Tibial nerve (tissue), 4 donors: ENCODE measurements around the gene FBXW5. TPM values are rescaled to one million over a fixed set of nuclear protein-coding genes. Genes with fewer than 3 reads are reported as not detected.
A peak's percentile ranks its signal among the peaks of the same experiment; 100 is the strongest.

Experiments
- DNase-seq, 2 donors: peaks; one replicate each; pipeline ENCODE4 v3.0.0-alpha.2; 2019; ENCODE audit warnings: low spot score in 2 of 2
- H3K27ac ChIP-seq, 4 donors: fragments of 200-600 bp; sonication (generic) in 3 of 4; one replicate each; pipeline ENCODE4 v1.5.1; 2017 to 2019; ENCODE audit warnings: mild to moderate bottlenecking in 1 of 4
- H3K27me3 ChIP-seq, 2 donors: fragments of 200-600 bp; sonication (generic) in 1 of 2; one replicate each; pipeline versions ENCODE4 v1.5.1 to v1.6.0; 2017 to 2019
- H3K36me3 ChIP-seq, 3 donors: fragments of 200-600 bp; sonication (generic); one replicate each; pipeline ENCODE4 v1.5.1; 2018 to 2019
- H3K4me1 ChIP-seq, 4 donors: fragments of 200-600 bp; sonication (generic) in 3 of 4; one replicate each; pipeline ENCODE4 v1.5.1; 2017 to 2019
- H3K4me3 ChIP-seq, 4 donors: fragments of 200-600 bp; sonication (generic) in 3 of 4; one replicate each; pipeline ENCODE4 v1.5.1; 2017 to 2019; ENCODE audit warnings: mild to moderate bottlenecking in 1 of 4, moderate library complexity in 1 of 4
- H3K9me3 ChIP-seq, 4 donors: fragments of 200-600 bp; sonication (generic) in 3 of 4; one replicate each; pipeline ENCODE4 v1.5.1; 2017 to 2019
- EP300 ChIP-seq, 2 donors: sonication (generic); formaldehyde crosslinking; IDR thresholded peaks; one replicate each; pipeline ENCODE4 v1.6.1; 2017; ENCODE audit warnings: antibody characterized with exemption in 2 of 2, mild to moderate bottlenecking in 1 of 2
- POLR2A ChIP-seq, 2 donors: fragments of 450-650 bp; IDR thresholded peaks; one replicate each; pipeline ENCODE4 v1.6.1; 2017; ENCODE audit warnings: antibody characterized with exemption in 2 of 2, mild to moderate bottlenecking in 2 of 2, moderate library complexity in 2 of 2
- WGBS, 2 donors: methylation state at CpG; one replicate each; pipeline ENCODE4 v1.1.5; 2018; 5-methylcytosine and 5-hydroxymethylcytosine counted together
- total RNA-seq, 4 donors: library from RNA; depleted of rRNA; stranded (reverse); fragments of >200 nt; gene quantifications; one replicate each; pipeline ENCODE4 v1.1.0, GENCODE V29; 2016
- TF ChIP-seq, protein P1 (sequence below), 5 experiments: fragments of 200-600 bp in 3 of 5; fragments of 450-650 bp in 2 of 5; sonication (generic) in 3 of 5; IDR thresholded peaks; one replicate each; pipeline ENCODE4 v1.5.1; 2016 to 2019; ENCODE audit warnings: antibody characterized with exemption in 5 of 5, mild to moderate bottlenecking in 3 of 5, moderate library complexity in 2 of 5

FBXW5 gene
- total RNA-seq, 4 donors from 2014 or later, result 138 to 227 (median 193) TPM

DNA sequence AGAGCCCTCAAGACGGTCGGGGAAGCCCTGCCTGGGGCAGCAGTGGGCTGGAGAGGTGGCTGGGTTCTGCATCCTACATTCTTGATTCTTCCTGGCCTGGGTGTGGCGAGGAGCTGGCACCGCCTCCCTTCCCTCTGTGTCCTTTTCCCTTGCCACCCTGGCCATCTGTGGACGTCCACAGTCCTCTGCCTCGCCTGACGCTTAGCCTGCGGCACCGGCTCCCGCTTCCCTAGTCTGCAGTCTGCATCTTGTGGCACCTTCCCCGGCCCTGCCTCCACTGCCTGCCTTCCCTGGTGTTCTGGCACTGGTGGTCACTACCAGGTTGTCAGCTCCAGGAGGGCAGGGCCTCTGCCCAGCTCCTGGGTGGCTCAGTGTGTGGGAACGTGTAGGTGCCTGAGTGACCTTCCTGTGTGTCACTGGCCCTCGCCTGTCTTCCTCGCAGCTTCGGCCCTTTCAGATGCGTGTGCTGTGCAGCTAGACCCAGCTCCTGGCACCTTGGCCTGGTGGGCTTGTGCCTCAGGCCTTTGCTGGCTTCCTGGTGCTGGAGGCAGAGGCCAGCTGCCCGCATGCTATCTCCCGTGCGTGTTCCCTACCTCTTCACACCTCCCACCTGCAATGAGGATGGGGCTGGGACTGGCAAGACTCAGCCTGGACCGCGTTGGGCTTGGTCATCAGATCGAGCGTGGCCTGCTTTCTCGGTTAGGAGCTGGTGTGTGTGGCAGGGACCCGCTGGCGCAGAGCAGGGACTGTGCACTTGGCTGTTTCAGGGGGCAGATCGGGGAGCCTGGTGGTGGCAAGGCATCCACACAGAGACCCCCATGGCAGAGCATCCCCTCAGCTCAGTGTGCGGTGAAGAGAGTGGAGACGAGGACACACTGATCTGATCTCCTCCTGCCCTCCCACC lies 37.3 kb downstream of the FBXW5 start:
- no peak for DNase-seq
- TF ChIP-seq, protein P1, sequence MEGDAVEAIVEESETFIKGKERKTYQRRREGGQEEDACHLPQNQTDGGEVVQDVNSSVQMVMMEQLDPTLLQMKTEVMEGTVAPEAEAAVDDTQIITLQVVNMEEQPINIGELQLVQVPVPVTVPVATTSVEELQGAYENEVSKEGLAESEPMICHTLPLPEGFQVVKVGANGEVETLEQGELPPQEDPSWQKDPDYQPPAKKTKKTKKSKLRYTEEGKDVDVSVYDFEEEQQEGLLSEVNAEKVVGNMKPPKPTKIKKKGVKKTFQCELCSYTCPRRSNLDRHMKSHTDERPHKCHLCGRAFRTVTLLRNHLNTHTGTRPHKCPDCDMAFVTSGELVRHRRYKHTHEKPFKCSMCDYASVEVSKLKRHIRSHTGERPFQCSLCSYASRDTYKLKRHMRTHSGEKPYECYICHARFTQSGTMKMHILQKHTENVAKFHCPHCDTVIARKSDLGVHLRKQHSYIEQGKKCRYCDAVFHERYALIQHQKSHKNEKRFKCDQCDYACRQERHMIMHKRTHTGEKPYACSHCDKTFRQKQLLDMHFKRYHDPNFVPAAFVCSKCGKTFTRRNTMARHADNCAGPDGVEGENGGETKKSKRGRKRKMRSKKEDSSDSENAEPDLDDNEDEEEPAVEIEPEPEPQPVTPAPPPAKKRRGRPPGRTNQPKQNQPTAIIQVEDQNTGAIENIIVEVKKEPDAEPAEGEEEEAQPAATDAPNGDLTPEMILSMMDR (IDR thresholded peaks at IDR 0.05), result no peak
- TF ChIP-seq EP300 (IDR thresholded peaks at IDR 0.05) (no peak), POLR2A (IDR thresholded peaks at IDR 0.05) (no peak)
- no peaks in the 10 kb centered on the region for H3K27me3 ChIP-seq
- 95 to 96% methylated on average over 29 of the region's 29 CpGs for WGBS, 2 donors
- H3K36me3 ChIP-seq, result peaks cover 0 to 56% (median 11%) of the 10 kb centered on the region in 3 donors
- no peaks in the 10 kb centered on the region for H3K9me3 ChIP-seq
- no peak overlapping the region for H3K4me3 ChIP-seq
- peaks cover 0 to 18% (median 13%) of the 10 kb centered on the region in 4 donors for H3K4me1 ChIP-seq
- no peak overlapping the region for H3K27ac ChIP-seq

DNA sequence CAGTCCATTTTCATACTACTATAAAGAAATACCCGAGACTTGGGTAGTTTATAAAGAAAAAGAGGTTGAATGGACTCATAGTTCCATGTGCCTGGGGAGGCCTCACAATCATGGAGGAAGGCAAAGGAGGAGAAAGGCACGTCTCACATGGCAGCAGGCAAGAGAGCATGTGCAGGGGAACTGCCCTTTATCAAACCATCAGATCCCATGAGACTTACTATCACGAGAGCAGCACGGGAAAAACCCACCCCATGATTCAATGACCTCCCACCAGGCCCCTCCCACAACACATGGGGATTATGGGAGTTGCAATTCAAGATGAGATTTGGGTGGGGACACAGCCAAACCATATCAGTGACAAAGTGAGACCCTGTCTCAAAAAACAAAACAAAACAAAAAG lies 38.3 kb downstream of the FBXW5 start:
- TF ChIP-seq POLR2A (IDR thresholded peaks at IDR 0.05) (no peak), EP300 (IDR thresholded peaks at IDR 0.05) (no peak)
- TF ChIP-seq, protein P1 (IDR thresholded peaks at IDR 0.05), result no peak
- no peak overlapping the region for H3K27ac ChIP-seq
- WGBS, 2 donors, result 58 to 64% methylated on average over 4 of the region's 4 CpGs
- DNase-seq, result no peak
- H3K4me3 ChIP-seq, result no peak overlapping the region
- no peaks in the 10 kb centered on the region for H3K9me3 ChIP-seq
- no peaks in the 10 kb centered on the region for H3K27me3 ChIP-seq
- H3K36me3 ChIP-seq, result peaks cover 0 to 50% (median 11%) of the 10 kb centered on the region in 3 donors
- peaks cover 0 to 28% (median 22%) of the 10 kb centered on the region in 4 donors for H3K4me1 ChIP-seq

DNA sequence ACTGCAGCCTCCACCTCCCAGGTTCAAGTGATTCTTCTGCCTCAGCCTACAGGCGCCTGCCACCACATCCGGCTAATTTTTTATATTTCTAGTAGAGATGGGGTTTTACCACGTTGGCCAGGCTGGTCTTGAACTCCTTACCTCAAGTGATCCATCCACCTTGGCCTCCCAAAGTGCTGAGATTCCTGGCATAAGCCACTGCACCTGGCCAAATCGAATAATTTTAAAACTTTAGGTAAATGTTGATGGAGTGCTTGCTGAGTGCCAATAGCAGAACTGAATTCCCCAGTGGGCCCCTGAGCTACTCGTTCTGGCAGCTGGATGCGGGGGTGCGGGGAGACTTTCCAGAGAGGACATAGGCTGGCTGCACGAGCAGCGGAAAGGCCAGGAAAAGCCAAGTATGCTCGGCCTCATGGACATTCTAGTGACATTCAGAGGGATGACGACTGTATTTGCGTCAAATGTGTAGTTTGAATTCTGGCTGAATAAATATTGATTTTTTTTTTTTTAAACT lies 41.4 kb downstream of the FBXW5 start:
- DNase-seq, result no peak
- peak; percentile 47 to 49 for TF ChIP-seq EP300 (IDR thresholded peaks at IDR 0.05)
- TF ChIP-seq, protein P1 (IDR thresholded peaks at IDR 0.05), result no peak
- H3K4me1 ChIP-seq, result peaks cover 0 to 32% (median 27%) of the 10 kb centered on the region in 4 donors
- H3K4me3 ChIP-seq, result no peak overlapping the region
- WGBS, 2 donors, result 53 to 56% methylated on average over 12 of the region's 12 CpGs
- no peaks in the 10 kb centered on the region for H3K27me3 ChIP-seq
- no peaks in the 10 kb centered on the region for H3K9me3 ChIP-seq
- peak overlapping the region; percentile 62 to 90 (median 82) for H3K27ac ChIP-seq
- H3K36me3 ChIP-seq, result peaks cover 0 to 49% (median 0%) of the 10 kb centered on the region in 3 donors

DNA sequence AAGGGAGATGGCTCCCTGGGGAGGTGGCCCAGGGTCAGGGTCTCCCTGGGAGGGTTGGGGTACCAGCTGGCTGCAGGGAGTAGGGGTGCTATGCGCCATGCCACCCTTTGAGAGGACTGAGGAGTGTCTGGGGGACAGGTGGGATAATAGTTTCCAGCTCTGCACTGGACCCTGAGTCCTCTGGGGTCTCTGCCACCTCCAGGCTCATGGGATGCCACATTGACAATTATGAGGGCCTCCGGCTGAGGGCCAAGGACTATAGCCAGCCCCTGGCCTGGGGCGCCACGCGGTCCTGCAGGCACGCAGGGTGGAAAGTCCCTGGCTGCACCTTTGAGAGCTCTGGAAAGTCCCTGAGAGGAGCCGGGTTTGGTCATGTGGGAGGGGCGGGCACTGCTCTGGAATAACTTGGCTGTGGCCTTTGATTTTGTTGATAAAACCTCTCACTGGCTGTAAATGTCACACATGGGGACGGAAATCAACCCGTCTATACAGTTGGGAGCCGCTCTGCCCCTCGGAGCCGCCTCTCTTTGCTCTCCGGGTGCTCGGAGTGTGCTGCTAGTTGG lies 42.2 kb downstream of the FBXW5 start:
- Histone ChIP-seq H3K27ac (peak overlapping the region; percentile 62 to 90 (median 82)), H3K4me1 (peaks cover 0 to 32% (median 27%) of the 10 kb centered on the region in 4 donors), H3K9me3 (no peaks in the 10 kb centered on the region), H3K4me3 (peak overlapping the region; percentile 3 to 25 (median 16)), H3K36me3 (peaks cover 0 to 41% (median 0%) of the 10 kb centered on the region in 3 donors), H3K27me3 (no peaks in the 10 kb centered on the region)
- TF ChIP-seq POLR2A (IDR thresholded peaks at IDR 0.05) (no peak), EP300 (IDR thresholded peaks at IDR 0.05) (peak in 1 of 2 donors; percentile 41)
- WGBS, 2 donors, result 13 to 26% methylated on average over 9 to 15 of the region's 15 CpGs
- DNase-seq, result peak in 1 of 2 donors; percentile 9

DNA sequence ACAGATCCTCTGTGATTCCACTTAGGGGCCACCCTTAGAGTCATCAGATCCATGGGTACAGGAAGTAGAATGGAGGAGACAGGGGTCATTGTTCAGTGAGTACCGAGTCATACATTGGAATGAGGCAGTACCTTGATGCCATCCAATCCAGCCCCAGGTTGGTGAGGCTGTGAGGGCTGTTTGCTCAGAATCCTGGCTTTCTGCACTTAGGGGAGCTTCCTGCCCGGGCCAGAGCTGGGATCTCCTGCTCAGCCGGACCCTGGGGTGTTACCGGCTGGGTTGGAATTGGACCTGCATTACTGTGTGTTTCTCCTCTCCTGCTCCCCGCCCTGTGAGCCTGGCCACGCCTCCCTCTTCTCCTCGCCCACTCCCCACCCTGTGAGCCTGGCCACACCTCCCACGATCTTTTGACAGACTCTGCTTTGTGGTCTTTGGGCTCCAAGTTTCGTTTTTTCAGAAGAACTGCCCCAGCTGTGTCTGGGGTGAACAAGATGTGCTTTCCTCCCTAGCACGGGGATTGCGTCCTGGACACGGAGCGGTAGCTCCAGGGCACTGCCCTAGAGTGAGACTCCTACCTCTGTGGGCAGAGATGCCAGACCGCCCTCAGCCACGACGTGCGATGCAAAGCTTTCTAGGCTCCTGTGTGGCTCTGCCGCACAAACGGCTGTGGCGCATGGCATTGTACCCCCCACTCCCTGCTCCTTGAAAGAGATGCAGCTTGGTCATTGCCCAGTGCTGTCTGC lies 42.9 kb downstream of the FBXW5 start:
- TF ChIP-seq, protein P1 (IDR thresholded peaks at IDR 0.05), result no peak
- peak in 1 of 2 donors; percentile 35 for TF ChIP-seq EP300 (IDR thresholded peaks at IDR 0.05)
- peak in 1 of 2 donors; percentile 22 for TF ChIP-seq POLR2A (IDR thresholded peaks at IDR 0.05)
- 34 to 37% methylated on average over 14 to 20 of the region's 20 CpGs for WGBS, 2 donors
- Histone ChIP-seq H3K4me1 (peaks cover 0 to 32% (median 27%) of the 10 kb centered on the region in 4 donors), H3K27me3 (no peaks in the 10 kb centered on the region), H3K4me3 (peak overlapping the region; percentile 3 to 25 (median 16)), H3K27ac (peak overlapping the region; percentile 62 to 90 (median 82)), H3K36me3 (peaks cover 0 to 35% (median 0%) of the 10 kb centered on the region in 3 donors), H3K9me3 (no peaks in the 10 kb centered on the region)
- DNase-seq, result no peak
